Activated T-helper 2 cell treated with anti-CD3 and anti-CD28 coated beads, Interferon-gamma antibody, Interleukin-2, Interleukin-4, amounts not matched to agents 10 μg/mL and 5 μg/mL and 100 μg/mL, durations not matched to agents 14 hours and 24 hours and 36 hours (primary cell): ENCODE measurements around the gene EVI5. TPM values are rescaled to one million over a fixed set of nuclear protein-coding genes. Genes with fewer than 3 reads are reported as not detected.
"Not testable (repeated sequence)": the region's sequence is repeated elsewhere in the genome, so short reads cannot be mapped to it uniquely, and the experiment has no call there.

ENCODE experiments used
- DNase-seq: peaks from one replicate; pipeline ENCODE4 v3.0.0; 2021; ENCODE audit warnings: low spot score
- H3K27ac Mint-ChIP-seq: one replicate; pipeline ENCODE4 v1.8.0; 2021; ENCODE audit warnings: mixed read lengths
- H3K27me3 Mint-ChIP-seq: one replicate; pipeline ENCODE4 v1.8.0; 2021; ENCODE audit warnings: low read depth, mixed read lengths
- H3K36me3 Mint-ChIP-seq: one replicate; pipeline ENCODE4 v1.8.0; 2021; ENCODE audit warnings: low read depth, mixed read lengths
- H3K4me1 Mint-ChIP-seq: one replicate; pipeline ENCODE4 v1.8.0; 2021; ENCODE audit warnings: low read depth, mixed read lengths
- H3K4me3 Mint-ChIP-seq: one replicate; pipeline ENCODE4 v1.8.0; 2021; ENCODE audit warnings: low read depth, mild to moderate bottlenecking, moderate library complexity, mixed read lengths
- H3K9me3 Mint-ChIP-seq: one replicate; pipeline ENCODE4 v1.8.0; 2021; ENCODE audit warnings: mixed read lengths
- intact Hi-C: fragments of 100-400 bp; cut with micrococcal nuclease; formaldehyde crosslinking; loops from one replicate; pipeline ENCODE4 v1.15.1; 2023
- total RNA-seq: library from RNA; stranded (reverse); gene quantifications from 2 replicates; pipeline ENCODE4 v1.2.3, GENCODE V29; 2022

EVI5 gene
- total RNA-seq, 1 donor from 2014 or later = 60.8 TPM

- intact Hi-C loops = no loop called here
- DNase-seq = no peak
- Mint-ChIP-seq H3K4me1 (peaks cover 14% of the 10 kb centered on the region), H3K36me3 (peaks cover 3% of the 10 kb centered on the region), H3K9me3 (no peaks in the 10 kb centered on the region), H3K27ac (no peak overlapping the region), H3K27me3 (peaks cover 75% of the 10 kb centered on the region), H3K4me3 (peak overlapping the region; percentile 31)
These were observed 1.4 kb upstream of the EVI5 start for GRCh38 chr1:92786111-92786901.

GRCh38 chr1:92784021-92784638 is 778 bp downstream of the EVI5 start:
- Mint-ChIP-seq H3K27ac (no peak overlapping the region), H3K9me3 (no peaks in the 10 kb centered on the region), H3K4me1 (peaks cover 14% of the 10 kb centered on the region), H3K4me3 (peak overlapping the region; percentile 66), H3K36me3 (peaks cover 3% of the 10 kb centered on the region), H3K27me3 (peaks cover 69% of the 10 kb centered on the region)
- peak; percentile 38 for DNase-seq
- intact Hi-C loops = loop anchor here (2.0 kb wide), 1 partner anchor 47 kb away; no protein-coding TSS in a partner anchor

- intact Hi-C loops, H3K27ac Mint-ChIP-seq, DNase-seq, H3K9me3 Mint-ChIP-seq, H3K36me3 Mint-ChIP-seq: not testable (repeated sequence)
- peaks cover 71% of the 10 kb centered on the region for H3K27me3 Mint-ChIP-seq
- H3K4me3 Mint-ChIP-seq = peak overlapping the region; percentile 66
- H3K4me1 Mint-ChIP-seq = peaks cover 14% of the 10 kb centered on the region
These were observed 1.4 kb downstream of the EVI5 start for GRCh38 chr1:92783550-92783949.

GRCh38 chr1:92778376-92778775 is 6.5 kb downstream of the EVI5 start:
- Mint-ChIP-seq H3K27me3 (peaks cover 56% of the 10 kb centered on the region), H3K4me1 (no peaks in the 10 kb centered on the region), H3K36me3 (no peaks in the 10 kb centered on the region), H3K4me3 (no peak overlapping the region), H3K9me3 (no peaks in the 10 kb centered on the region), H3K27ac (no peak overlapping the region)
- intact Hi-C loops = no loop called here
- no peak for DNase-seq

GRCh38 chr1:92774407-92774806 is 10.5 kb downstream of the EVI5 start:
- no peak for DNase-seq
- intact Hi-C loops = no loop called here
- Mint-ChIP-seq H3K4me3 (no peak overlapping the region), H3K9me3 (no peaks in the 10 kb centered on the region), H3K4me1 (no peaks in the 10 kb centered on the region), H3K27ac (no peak overlapping the region), H3K27me3 (peaks cover 37% of the 10 kb centered on the region), H3K36me3 (no peaks in the 10 kb centered on the region)

- H3K9me3 Mint-ChIP-seq, DNase-seq, H3K36me3 Mint-ChIP-seq, H3K4me1 Mint-ChIP-seq, intact Hi-C loops, H3K27ac Mint-ChIP-seq, H3K4me3 Mint-ChIP-seq: not testable (repeated sequence)
- peaks cover 34% of the 10 kb centered on the region for H3K27me3 Mint-ChIP-seq
These were observed 11.2 kb downstream of the EVI5 start for GRCh38 chr1:92773749-92774148.

GRCh38 chr1:92769856-92770255 is 15.1 kb downstream of the EVI5 start:
- Mint-ChIP-seq H3K4me3 (no peak overlapping the region), H3K36me3 (no peaks in the 10 kb centered on the region), H3K9me3 (peaks cover 12% of the 10 kb centered on the region), H3K27ac (no peak overlapping the region), H3K4me1 (no peaks in the 10 kb centered on the region), H3K27me3 (peaks cover 19% of the 10 kb centered on the region)
- intact Hi-C loops = no loop called here
- no peak for DNase-seq

- Mint-ChIP-seq H3K27ac (no peak overlapping the region), H3K27me3 (peaks cover 16% of the 10 kb centered on the region), H3K36me3 (no peaks in the 10 kb centered on the region), H3K9me3 (peaks cover 12% of the 10 kb centered on the region), H3K4me1 (no peaks in the 10 kb centered on the region), H3K4me3 (no peak overlapping the region)
- no peak for DNase-seq
- intact Hi-C loops = no loop called here
These were observed 16.0 kb downstream of the EVI5 start for GRCh38 chr1:92768915-92769314.

GRCh38 chr1:92768296-92768695 is 16.6 kb downstream of the EVI5 start:
- DNase-seq = no peak
- H3K9me3 Mint-ChIP-seq = peaks cover 12% of the 10 kb centered on the region
- intact Hi-C loops = no loop called here
- H3K27me3 Mint-ChIP-seq = peaks cover 14% of the 10 kb centered on the region
- no peak overlapping the region for H3K4me3 Mint-ChIP-seq
- H3K27ac Mint-ChIP-seq = no peak overlapping the region
- no peaks in the 10 kb centered on the region for H3K36me3 Mint-ChIP-seq
- H3K4me1 Mint-ChIP-seq = no peaks in the 10 kb centered on the region

- H3K27ac Mint-ChIP-seq = no peak overlapping the region
- H3K27me3 Mint-ChIP-seq = peaks cover 18% of the 10 kb centered on the region
- intact Hi-C loops = no loop called here
- no peaks in the 10 kb centered on the region for H3K36me3 Mint-ChIP-seq
- H3K4me1 Mint-ChIP-seq = no peaks in the 10 kb centered on the region
- H3K9me3 Mint-ChIP-seq = peaks cover 12% of the 10 kb centered on the region
- H3K4me3 Mint-ChIP-seq = no peak overlapping the region
- no peak for DNase-seq
These were observed 20.8 kb downstream of the EVI5 start for GRCh38 chr1:92764116-92764515.

GRCh38 chr1:92762355-92762754 is 22.6 kb downstream of the EVI5 start:
- no peaks in the 10 kb centered on the region for H3K4me1 Mint-ChIP-seq
- no peak for DNase-seq
- no peak overlapping the region for H3K27ac Mint-ChIP-seq
- peaks cover 5% of the 10 kb centered on the region for H3K9me3 Mint-ChIP-seq
- peaks cover 18% of the 10 kb centered on the region for H3K27me3 Mint-ChIP-seq
- intact Hi-C loops = no loop called here
- no peaks in the 10 kb centered on the region for H3K36me3 Mint-ChIP-seq
- no peak overlapping the region for H3K4me3 Mint-ChIP-seq

GRCh38 chr1:92759361-92759760 is 25.5 kb downstream of the EVI5 start:
- intact Hi-C loops = no loop called here
- Mint-ChIP-seq H3K4me1 (no peaks in the 10 kb centered on the region), H3K9me3 (no peaks in the 10 kb centered on the region), H3K27ac (no peak overlapping the region), H3K36me3 (no peaks in the 10 kb centered on the region), H3K27me3 (peaks cover 16% of the 10 kb centered on the region), H3K4me3 (no peak overlapping the region)
- no peak for DNase-seq

GRCh38 chr1:92756537-92756936 is 28.4 kb downstream of the EVI5 start:
- H3K27me3 Mint-ChIP-seq = peaks cover 7% of the 10 kb centered on the region
- no peaks in the 10 kb centered on the region for H3K9me3 Mint-ChIP-seq
- no peak overlapping the region for H3K27ac Mint-ChIP-seq
- no peaks in the 10 kb centered on the region for H3K36me3 Mint-ChIP-seq
- intact Hi-C loops = no loop called here
- H3K4me3 Mint-ChIP-seq = no peak overlapping the region
- DNase-seq = no peak
- H3K4me1 Mint-ChIP-seq = no peaks in the 10 kb centered on the region
